Endothelial cell of umbilical vein (primary cell): ENCODE data around the gene MUC22. TPM values are rescaled to one million over a fixed set of nuclear protein-coding genes. Genes with fewer than 3 reads are reported as not detected.

Experiments used
- BruUV-seq: library from RNA; stranded (reverse); fragments of 400-500 nt; replicated peaks from 2 replicates; lab custom pipeline; 2021; lab: Mats Ljungman, UMichigan
- CTCF ChIA-PET: fragments of 300-600, 350-600 bp; sonication (Branson Sonifier 250); formaldehyde crosslinking; loops from one replicate; lab custom pipeline; 2021; ENCODE audit warnings: antibody characterized with exemption, inconsistent platforms; lab: Charles Lee
- POLR2A ChIA-PET: fragments of 300-600, 350-600 bp; sonication (Branson Sonifier 250); formaldehyde crosslinking; loops from one replicate; lab custom pipeline; 2021; ENCODE audit warnings: antibody characterized with exemption, inconsistent platforms; lab: Charles Lee
- DNase-seq: peaks from one replicate; pipeline ENCODE4 v3.0.0-alpha.2; 2011; ENCODE audit warnings: low read depth, low spot score
- FAIRE-seq: peaks from 2 replicates; lab custom pipeline; 2011; peaks lifted over from hg19 to GRCh38; lab: Jason Lieb, UNC
- H2AFZ ChIP-seq: 2 replicates; pipeline ENCODE4 v1.6.0; 2012; ENCODE audit warnings: low read depth, low read length, control low read depth, inconsistent platforms
- H3K27ac ChIP-seq: 2 replicates; pipeline ENCODE4 v1.5.1; 2011; ENCODE audit warnings: low read depth, mild to moderate bottlenecking, control low read depth, low read length, moderate library complexity; ENCODE audit not compliant: insufficient read depth
- H3K27me3 ChIP-seq, 2 experiments: 2 replicates each; pipeline versions ENCODE4 v1.6.0 to v1.6.1; 2011; ENCODE audit warnings: low read length in 2 of 2, mixed read lengths in 1 of 2; ENCODE audit not compliant: control insufficient read depth in 2 of 2, insufficient read depth in 2 of 2
- H3K36me3 ChIP-seq, 2 experiments: 2 replicates in 1 of 2; 3 replicates in 1 of 2; pipeline ENCODE4 v1.5.1; 2011; ENCODE audit warnings: low read length in 2 of 2, mild to moderate bottlenecking in 1 of 2, moderate library complexity in 1 of 2; ENCODE audit not compliant: control insufficient read depth in 2 of 2, insufficient read depth in 2 of 2; ENCODE audit errors: extremely low read depth in 1 of 2
- H3K4me1 ChIP-seq: 3 replicates; pipeline ENCODE4 v1.5.1; 2011; ENCODE audit warnings: mild to moderate bottlenecking, low read length; ENCODE audit not compliant: control insufficient read depth, insufficient read depth; ENCODE audit errors: extremely low read depth
- H3K4me2 ChIP-seq: 2 replicates; pipeline ENCODE4 v1.6.1; 2011; ENCODE audit warnings: low read length, control low read depth, mixed read lengths; ENCODE audit not compliant: insufficient read depth
- H3K4me3 ChIP-seq, 3 experiments: fragments of 200-600 bp in 1 of 3; sonication (generic), shearing (Covaris generic) in 1 of 3; replicated peaks in 1 of 3; 2 replicates each; pipeline ENCODE4 v1.5.1; 2011 to 2016; ENCODE audit warnings: control low read depth in 3 of 3, low read length in 3 of 3, mild to moderate bottlenecking in 2 of 3, inconsistent platforms in 1 of 3, low read depth in 1 of 3, moderate library complexity in 1 of 3; ENCODE audit not compliant: insufficient read depth in 1 of 3
- H3K79me2 ChIP-seq: 2 replicates; pipeline ENCODE4 v1.6.0; 2012; ENCODE audit warnings: low read length, inconsistent platforms; ENCODE audit not compliant: control insufficient read depth, insufficient read depth
- H3K9ac ChIP-seq: replicated peaks from 2 replicates; pipeline ENCODE3; 2011; ENCODE audit warnings: low read length, control low read depth; ENCODE audit not compliant: insufficient read depth; ENCODE audit errors: extremely low read depth
- H3K9me1 ChIP-seq: replicated peaks from 3 replicates; pipeline ENCODE4 v1.6.0; 2011; ENCODE audit warnings: mild to moderate bottlenecking, low read length; ENCODE audit not compliant: control insufficient read depth, insufficient read depth; ENCODE audit errors: extremely low read depth
- H3K9me3 ChIP-seq: replicated peaks from 2 replicates; pipeline ENCODE4 v1.5.1; 2012; ENCODE audit warnings: low read length, inconsistent platforms; ENCODE audit not compliant: control insufficient read depth, insufficient read depth
- H4K20me1 ChIP-seq: replicated peaks from 2 replicates; pipeline ENCODE3; 2011; ENCODE audit warnings: mild to moderate bottlenecking, low read length; ENCODE audit not compliant: control insufficient read depth, insufficient read depth; ENCODE audit errors: extremely low read depth
- EZH2 ChIP-seq: IDR thresholded peaks from 2 replicates; pipeline ENCODE4 v1.6.1; 2012; ENCODE audit warnings: borderline replicate concordance, low read depth, mild to moderate bottlenecking, moderate library complexity, low read length, inconsistent platforms; ENCODE audit not compliant: severe bottlenecking
- FOS ChIP-seq: IDR thresholded peaks from 2 replicates; pipeline ENCODE4 v1.6.1; 2011; ENCODE audit warnings: mild to moderate bottlenecking, low read length, moderate library complexity, borderline replicate concordance; ENCODE audit not compliant: insufficient read depth
- GATA2 ChIP-seq: IDR thresholded peaks from 2 replicates; pipeline ENCODE4 v1.7.0; 2011; ENCODE audit warnings: low read depth, mild to moderate bottlenecking, moderate library complexity, mixed read lengths, low read length; ENCODE audit not compliant: insufficient read length, insufficient read depth
- JUN ChIP-seq: IDR thresholded peaks from 2 replicates; pipeline ENCODE4 v1.6.1; 2011; ENCODE audit warnings: borderline replicate concordance, low read depth; ENCODE audit not compliant: insufficient read length, insufficient read depth
- MYC ChIP-seq: IDR thresholded peaks from one replicate; pipeline ENCODE4 v1.6.1; 2011; ENCODE audit warnings: mild to moderate bottlenecking, low read depth, low read length
- POLR2A ChIP-seq: IDR thresholded peaks from 2 replicates; pipeline ENCODE4 v1.6.1; 2012; ENCODE audit warnings: low read depth, mild to moderate bottlenecking, control low read depth, low read length
- POLR2AphosphoS5 ChIP-seq: IDR thresholded peaks from 2 replicates; pipeline ENCODE4 v1.6.1; 2012; ENCODE audit warnings: low read depth, mild to moderate bottlenecking, control low read depth, low read length, moderate library complexity; ENCODE audit not compliant: insufficient read depth
- dilution Hi-C: fragments of 300-500 bp; cut with MboI; formaldehyde crosslinking; loops from one replicate; pipeline ENCODE4 v1.15.0; 2019; ENCODE audit warnings: low sequenced_read_pairs; ENCODE audit not compliant: extremely low pct_ligation_motif_present
- intact Hi-C: fragments of 100-400 bp; cut with micrococcal nuclease; formaldehyde crosslinking; loops from one replicate; pipeline ENCODE4 v1.10.0; 2022
- polyA plus RNA-seq, 4 experiments: library from polyadenylated mRNA; depleted of rRNA in 3 of 4; stranded (reverse) in 3 of 4; unstranded in 1 of 4; fragments of >200 nt; gene quantifications; 2 replicates each; pipeline versions ENCODE4 v1.2.1 to v1.2.3, GENCODE V29; 2011 to 2012; ENCODE audit warnings: missing spikeins in 1 of 4
- total RNA-seq: library from RNA; stranded (reverse); gene quantifications from 2 replicates; pipeline ENCODE4 v1.2.3, GENCODE V29; 2021
- TF ChIP-seq, protein P1 (sequence below): IDR thresholded peaks from 2 replicates; pipeline ENCODE4 v1.6.1; 2011; ENCODE audit not compliant: insufficient read depth, insufficient read length
- TF ChIP-seq, protein P2 (sequence below), 2 donors: IDR thresholded peaks; 1 replicate in 1 of 2; 2 replicates in 1 of 2; pipeline ENCODE4 v1.5.1; 2011; ENCODE audit warnings: low read length in 2 of 2, mild to moderate bottlenecking in 2 of 2, moderate library complexity in 2 of 2, control low read depth in 1 of 2, inconsistent platforms in 1 of 2, low read depth in 1 of 2; ENCODE audit not compliant: insufficient read depth in 1 of 2; ENCODE audit errors: extremely low read depth in 1 of 2

The MUC22 gene
- total and polyA plus RNA-seq, 2 donors (not counting 3 experiments of a cell fraction or from before 2014, with no cell fraction given), result not detected

DNA sequence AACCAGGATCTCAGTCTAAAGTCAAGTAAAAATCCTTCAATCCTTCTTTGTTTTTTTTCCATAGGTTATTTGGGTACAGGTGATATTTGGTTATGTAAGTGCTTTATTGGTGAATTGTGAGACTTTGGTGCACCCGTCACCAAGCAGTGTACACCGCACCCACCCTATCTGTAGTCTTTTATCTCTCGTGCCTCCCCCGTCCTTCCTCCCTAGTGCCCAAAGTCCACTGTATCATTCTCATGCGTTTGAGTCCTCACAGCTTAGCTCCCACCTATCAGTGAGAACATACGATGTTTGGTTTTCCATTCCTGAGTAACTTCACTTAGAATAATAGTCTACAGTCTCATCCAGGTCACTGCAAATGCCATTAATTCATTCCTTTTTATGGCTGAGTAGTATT is 879 bp downstream of the MUC22 start:
- intact Hi-C loops (no loop called here), dilution Hi-C loops (no loop called here)
- TF ChIP-seq GATA2 (no peak), POLR2AphosphoS5 (no peak), JUN (no peak), MYC (no peak), EZH2 (no peak), FOS (no peak), POLR2A (no peak)
- TF ChIP-seq, protein P1, sequence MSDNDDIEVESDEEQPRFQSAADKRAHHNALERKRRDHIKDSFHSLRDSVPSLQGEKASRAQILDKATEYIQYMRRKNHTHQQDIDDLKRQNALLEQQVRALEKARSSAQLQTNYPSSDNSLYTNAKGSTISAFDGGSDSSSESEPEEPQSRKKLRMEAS, result no peak
- TF ChIP-seq, protein P2, sequence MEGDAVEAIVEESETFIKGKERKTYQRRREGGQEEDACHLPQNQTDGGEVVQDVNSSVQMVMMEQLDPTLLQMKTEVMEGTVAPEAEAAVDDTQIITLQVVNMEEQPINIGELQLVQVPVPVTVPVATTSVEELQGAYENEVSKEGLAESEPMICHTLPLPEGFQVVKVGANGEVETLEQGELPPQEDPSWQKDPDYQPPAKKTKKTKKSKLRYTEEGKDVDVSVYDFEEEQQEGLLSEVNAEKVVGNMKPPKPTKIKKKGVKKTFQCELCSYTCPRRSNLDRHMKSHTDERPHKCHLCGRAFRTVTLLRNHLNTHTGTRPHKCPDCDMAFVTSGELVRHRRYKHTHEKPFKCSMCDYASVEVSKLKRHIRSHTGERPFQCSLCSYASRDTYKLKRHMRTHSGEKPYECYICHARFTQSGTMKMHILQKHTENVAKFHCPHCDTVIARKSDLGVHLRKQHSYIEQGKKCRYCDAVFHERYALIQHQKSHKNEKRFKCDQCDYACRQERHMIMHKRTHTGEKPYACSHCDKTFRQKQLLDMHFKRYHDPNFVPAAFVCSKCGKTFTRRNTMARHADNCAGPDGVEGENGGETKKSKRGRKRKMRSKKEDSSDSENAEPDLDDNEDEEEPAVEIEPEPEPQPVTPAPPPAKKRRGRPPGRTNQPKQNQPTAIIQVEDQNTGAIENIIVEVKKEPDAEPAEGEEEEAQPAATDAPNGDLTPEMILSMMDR (IDR thresholded peaks at IDR 0.05; ENCODE audit: extremely low read depth in 1 of 2, insufficient read depth in 1 of 2, low read depth in 1 of 2, low read length in 2 of 2), result no peak
- Histone ChIP-seq H3K9ac (no peak overlapping the region), H3K9me3 (no peaks in the 10 kb centered on the region), H2AFZ (no peak overlapping the region), H3K4me3 (no peak overlapping the region), H3K36me3 (no peaks in the 10 kb centered on the region), H3K79me2 (no peaks in the 10 kb centered on the region), H3K27me3 (peaks cover 21 to 30% of the 10 kb centered on the region in 2 experiments), H3K4me2 (no peak overlapping the region), H4K20me1 (no peaks in the 10 kb centered on the region), H3K27ac (no peak overlapping the region), H3K4me1 (no peaks in the 10 kb centered on the region), H3K9me1 (no peaks in the 10 kb centered on the region)
- FAIRE-seq, result no peak
- CTCF ChIA-PET, result no interaction called here
- no TSS peak for BruUV-seq
- no peak for DNase-seq
- POLR2A ChIA-PET, result no interaction called here
